Esophagus mucosa (tissue), 1 donor: ENCODE data around the gene CD5L. TPM values are rescaled to one million over a fixed set of nuclear protein-coding genes. Genes with fewer than 3 reads are reported as not detected.

ENCODE experiments used
- ATAC-seq: fragments of 200-7000 bp; cut with Tn5 transposase; one replicate; pipeline ENCODE4 v1.9.1; 2020
- total RNA-seq: library from RNA; stranded (reverse); gene quantifications from one replicate; pipeline ENCODE4 v1.2.4, GENCODE V29; 2023
- donor health status: DM: yes; HTN: yes; CAD: no.

The CD5L gene
- total RNA-seq, 1 donor from 2014 or later = not detected

GRCh38 chr1:157813269-157813668, 28.3 kb downstream of the CD5L start:
- no peak for ATAC-seq

- peak; percentile 79 for ATAC-seq
Measured at GRCh38 chr1:157806431-157807149, 35.0 kb downstream of the CD5L start.

- no peak for ATAC-seq
Measured at GRCh38 chr1:157803851-157804250, 37.8 kb downstream of the CD5L start.

GRCh38 chr1:157799996-157800395, 41.6 kb downstream of the CD5L start:
- no peak for ATAC-seq

GRCh38 chr1:157798211-157798610, 43.4 kb downstream of the CD5L start:
- ATAC-seq = no peak

GRCh38 chr1:157785248-157785647, 56.4 kb downstream of the CD5L start:
- no peak for ATAC-seq

GRCh38 chr1:157784801-157785200, 56.8 kb downstream of the CD5L start:
- no peak for ATAC-seq

- no peak for ATAC-seq
Measured at GRCh38 chr1:157782931-157783330, 58.7 kb downstream of the CD5L start.

- ATAC-seq = no peak
Measured at GRCh38 chr1:157781048-157781447, 60.6 kb downstream of the CD5L start.

Other genes with a start within 250 kb of the CD5L start
- gene FCRL4, start 243.7 kb downstream of the CD5L start, total RNA-seq = 0.04 TPM
- 0.20 TPM for gene FCRL3, start 141.0 kb downstream of the CD5L start, total RNA-seq
- 0.56 TPM for gene FCRL2, start 64.7 kb downstream of the CD5L start, total RNA-seq
- 1.2 TPM for gene FCRL1, start 21.7 kb downstream of the CD5L start, total RNA-seq
- 9.9 TPM for gene KIRREL1, start 151.8 kb upstream of the CD5L start, total RNA-seq